Measurements from ENCODE around the gene MCC. TPM values are rescaled to one million over a fixed set of nuclear protein-coding genes. Genes with fewer than 3 reads are reported as not detected.

Gene MCC
- total and polyA plus RNA-seq, 4 donors, result 9.0 to 47.3 (median 14.7) TPM

- TF ChIP-seq YY1 (IDR thresholded peaks at IDR 0.05) (no peak), FOXA2 (IDR thresholded peaks at IDR 0.05) (no peak)
- WGBS, result 90% methylated on average over 6 of the region's 6 CpGs
Observed at GRCh38 chr5:113110117-113110516, 378.1 kb downstream of the MCC start.

GRCh38 chr5:113109344-113109743 is 378.9 kb downstream of the MCC start:
- H3K4me1 ChIP-seq (ENCODE audit: control insufficient read depth in 4 of 4, insufficient read depth in 4 of 4, low read length in 3 of 4), result peaks cover 9 to 34% (median 13%) of the 10 kb centered on the region in 4 donors
- H3K9ac ChIP-seq (ENCODE audit: low read depth in 1 of 2, low read length in 2 of 2), result no peak overlapping the region
- DNase-seq (ENCODE audit: low spot score), result no peak
- H3K36me3 ChIP-seq (ENCODE audit: control insufficient read depth in 4 of 4, insufficient read depth in 3 of 4, low read depth in 1 of 4, low read length in 3 of 4), result peaks cover 0 to 3% (median 0%) of the 10 kb centered on the region in 4 donors
- TF ChIP-seq FOXA2 (IDR thresholded peaks at IDR 0.05) (peak; percentile 5), NR2F2 (IDR thresholded peaks at IDR 0.05) (no peak), REST (IDR thresholded peaks at IDR 0.05) (peak; percentile 24), MAX (IDR thresholded peaks at IDR 0.05) (peak; percentile 49), EGR1 (IDR thresholded peaks at IDR 0.05; ENCODE audit: low read depth in 2 of 2) (no peak), JUND (IDR thresholded peaks at IDR 0.05) (peak in 1 of 2 donors; percentile 31), SP1 (IDR thresholded peaks at IDR 0.05) (peak; percentile 34), ZBTB33 (IDR thresholded peaks at IDR 0.05) (peak; percentile 48), HNF4A (conservative IDR thresholded peaks at IDR 0.05) (peak; percentile 70 to 78), YY1 (IDR thresholded peaks at IDR 0.05) (peak; percentile 77), RXRA (IDR thresholded peaks at IDR 0.05) (peak; percentile 32 to 66)
- H3K4me3 ChIP-seq (ENCODE audit: low read depth in 1 of 3, low read length in 3 of 3), result no peak overlapping the region
- no peaks in the 10 kb centered on the region for H3K27me3 ChIP-seq (ENCODE audit: control insufficient read depth in 4 of 4, insufficient read depth in 4 of 4, low read length in 3 of 4)
- WGBS, result 49% methylated on average over 5 of the region's 5 CpGs
- peak overlapping the region; percentile 28 to 56 for H3K27ac ChIP-seq (ENCODE audit: low read depth in 1 of 2, low read length in 2 of 2)
- H3K9me3 ChIP-seq (ENCODE audit: control insufficient read depth in 4 of 4, low read length in 3 of 4), result no peaks in the 10 kb centered on the region

More at GRCh38 chr5:113110117-113110516, 378.1 kb downstream of the MCC start:
- Histone ChIP-seq H3K27me3 (ENCODE audit: control insufficient read depth in 4 of 4, insufficient read depth in 4 of 4, low read length in 3 of 4) (no peaks in the 10 kb centered on the region), H3K4me1 (ENCODE audit: control insufficient read depth in 4 of 4, insufficient read depth in 4 of 4, low read length in 3 of 4) (peaks cover 9 to 34% (median 13%) of the 10 kb centered on the region in 4 donors), H3K27ac (ENCODE audit: low read depth in 1 of 2, low read length in 2 of 2) (peak overlapping the region; percentile 36 to 45), H3K9me3 (ENCODE audit: control insufficient read depth in 4 of 4, low read length in 3 of 4) (no peaks in the 10 kb centered on the region), H3K9ac (ENCODE audit: low read depth in 1 of 2, low read length in 2 of 2) (no peak overlapping the region), H3K36me3 (ENCODE audit: control insufficient read depth in 4 of 4, insufficient read depth in 3 of 4, low read depth in 1 of 4, low read length in 3 of 4) (peaks cover 0 to 6% (median under 1%) of the 10 kb centered on the region in 4 donors), H3K4me3 (ENCODE audit: low read depth in 1 of 3, low read length in 3 of 3) (no peak overlapping the region)
- DNase-seq (ENCODE audit: low spot score), result no peak

- H3K9me3 ChIP-seq (ENCODE audit: control insufficient read depth in 4 of 4, low read length in 3 of 4), result no peaks in the 10 kb centered on the region
- no peaks in the 10 kb centered on the region for H3K27me3 ChIP-seq (ENCODE audit: control insufficient read depth in 4 of 4, insufficient read depth in 4 of 4, low read length in 3 of 4)
- peaks cover 0 to 8% (median 3%) of the 10 kb centered on the region in 4 donors for H3K36me3 ChIP-seq (ENCODE audit: control insufficient read depth in 4 of 4, insufficient read depth in 3 of 4, low read depth in 1 of 4, low read length in 3 of 4)
- no peak for DNase-seq (ENCODE audit: low spot score)
- H3K4me1 ChIP-seq (ENCODE audit: control insufficient read depth in 4 of 4, insufficient read depth in 4 of 4, low read length in 3 of 4), result peaks cover 9 to 34% (median 13%) of the 10 kb centered on the region in 4 donors
- H3K9ac ChIP-seq (ENCODE audit: low read depth in 1 of 2, low read length in 2 of 2), result no peak overlapping the region
- H3K27ac ChIP-seq (ENCODE audit: low read depth in 1 of 2, low read length in 2 of 2), result peak overlapping the region; percentile 28 to 56
- 97% methylated on average over 5 of the region's 5 CpGs for WGBS
- no peak overlapping the region for H3K4me3 ChIP-seq (ENCODE audit: low read depth in 1 of 3, low read length in 3 of 3)
- TF ChIP-seq RAD21 (IDR thresholded peaks at IDR 0.05) (no peak), TAF1 (conservative IDR thresholded peaks at IDR 0.05) (no peak), EGR1 (IDR thresholded peaks at IDR 0.05; ENCODE audit: low read depth in 2 of 2) (no peak), NR2F2 (IDR thresholded peaks at IDR 0.05) (no peak), FOXA1 (IDR thresholded peaks at IDR 0.05) (no peak), CTCF (IDR thresholded peaks at IDR 0.05; ENCODE audit: low read depth, low read length, missing input control) (no peak), FOXA2 (IDR thresholded peaks at IDR 0.05) (no peak), JUND (IDR thresholded peaks at IDR 0.05) (no peak), SP1 (IDR thresholded peaks at IDR 0.05) (no peak), YY1 (IDR thresholded peaks at IDR 0.05) (no peak)
Observed at GRCh38 chr5:113108485-113108884, 379.8 kb downstream of the MCC start.

All from liver (tissue), 9 donors.